Neural progenitor cell (in vitro differentiated cells): ENCODE data around the gene ASB2. TPM values are rescaled to one million over a fixed set of nuclear protein-coding genes. Genes with fewer than 3 reads are reported as not detected.

Source experiments
- DNase-seq: peaks from one replicate; pipeline ENCODE4 v3.0.0-alpha.2; 2016; ENCODE audit warnings: low spot score
- H2AFZ ChIP-seq: fragments of 200-600 bp; sonication (generic); replicated peaks from 2 replicates; pipeline ENCODE4 v1.6.1; 2016; ENCODE audit warnings: antibody characterized with exemption
- H3F3A ChIP-seq: fragments of 200-600 bp; sonication (generic); 2 replicates; pipeline ENCODE4 v1.6.1; 2016; ENCODE audit warnings: antibody characterized with exemption, low read depth
- H3K27ac ChIP-seq: fragments of 200-600 bp; sonication (generic); 2 replicates; pipeline ENCODE4 v1.5.1; 2016; ENCODE audit warnings: mild to moderate bottlenecking
- H3K27me3 ChIP-seq: fragments of 200-600 bp; sonication (generic); 2 replicates; pipeline ENCODE4 v1.6.1; 2016; ENCODE audit warnings: mild to moderate bottlenecking, moderate library complexity
- H3K36me3 ChIP-seq: fragments of 200-600 bp; sonication (generic); 2 replicates; pipeline ENCODE4 v1.5.1; 2016
- H3K4me1 ChIP-seq: fragments of 200-600 bp; sonication (generic); 2 replicates; pipeline ENCODE4 v1.6.1; 2016; ENCODE audit warnings: mixed run types
- H3K4me2 ChIP-seq: fragments of 200-600 bp; sonication (generic); 2 replicates; pipeline ENCODE4 v1.6.1; 2016
- H3K4me3 ChIP-seq: fragments of 200-600 bp; sonication (generic); 2 replicates; pipeline ENCODE4 v1.5.1; 2016
- H3K79me2 ChIP-seq: fragments of 200-600 bp; sonication (generic); 2 replicates; pipeline ENCODE4 v1.6.1; 2016; ENCODE audit warnings: low read depth
- H3K9ac ChIP-seq: fragments of 200-600 bp; sonication (generic); 2 replicates; pipeline ENCODE4 v1.6.1; 2016
- H3K9me3 ChIP-seq: fragments of 200-600 bp; sonication (generic); 2 replicates; pipeline ENCODE4 v1.5.1; 2016; ENCODE audit warnings: low read depth
- H4K20me1 ChIP-seq: fragments of 200-600 bp; sonication (generic); 2 replicates; pipeline ENCODE4 v1.6.1; 2016; ENCODE audit warnings: low read depth
- H3K27ac Mint-ChIP-seq: 3 replicates; pipeline ENCODE4 v1.8.0; 2021; ENCODE audit warnings: mixed read lengths
- H3K27me3 Mint-ChIP-seq: 2 replicates; pipeline ENCODE4 v1.8.0; 2022; ENCODE audit warnings: low read depth, mild to moderate bottlenecking, inconsistent platforms, moderate library complexity, mixed read lengths; ENCODE audit not compliant: insufficient read depth
- H3K36me3 Mint-ChIP-seq: 3 replicates; pipeline ENCODE4 v1.8.0; 2021; ENCODE audit warnings: mixed read lengths
- H3K4me1 Mint-ChIP-seq: 3 replicates; pipeline ENCODE4 v1.8.0; 2021; ENCODE audit warnings: mixed read lengths
- H3K4me3 Mint-ChIP-seq: 3 replicates; pipeline ENCODE4 v1.8.0; 2021; ENCODE audit warnings: mild to moderate bottlenecking, moderate library complexity, mixed read lengths
- H3K9me3 Mint-ChIP-seq: 3 replicates; pipeline ENCODE4 v1.8.0; 2020; ENCODE audit warnings: mixed read lengths
- CTCF ChIP-seq: fragments of 200-600 bp; sonication (generic); IDR thresholded peaks from 2 replicates; pipeline ENCODE4 v1.5.1; 2017; ENCODE audit warnings: antibody characterized with exemption, mild to moderate bottlenecking
- EZH2 ChIP-seq: fragments of 200-600 bp; sonication (generic); IDR thresholded peaks from 2 replicates; pipeline ENCODE4 v1.6.1; 2017; ENCODE audit warnings: antibody characterized with exemption, mild to moderate bottlenecking, moderate library complexity
- EZH2phosphoT487 ChIP-seq: fragments of 200-600 bp; sonication (generic); IDR thresholded peaks from 2 replicates; pipeline ENCODE4 v1.6.1; 2017; ENCODE audit warnings: antibody characterized with exemption
- total RNA-seq: library from RNA; depleted of rRNA; stranded (reverse); fragments of >200 nt; gene quantifications from 2 replicates; pipeline ENCODE4 v1.2.3, GENCODE V29; 2015; ENCODE audit warnings: low replicate concordance

ASB2 gene
- total RNA-seq, 1 donor from 2014 or later, result not detected

GRCh38 chr14:93947282-93947681 lies 29.1 kb downstream of the ASB2 start:
- Mint-ChIP-seq H3K27me3 (peaks cover 5% of the 10 kb centered on the region), H3K9me3 (no peaks in the 10 kb centered on the region), H3K4me1 (peaks cover 56% of the 10 kb centered on the region), H3K4me3 (no peak overlapping the region), H3K27ac (no peak overlapping the region), H3K36me3 (no peaks in the 10 kb centered on the region)
- Histone ChIP-seq H3K27me3 (no peaks in the 10 kb centered on the region), H3K36me3 (no peaks in the 10 kb centered on the region), H3K9me3 (no peaks in the 10 kb centered on the region), H3K79me2 (no peaks in the 10 kb centered on the region), H3K4me2 (no peak overlapping the region), H3K4me3 (no peak overlapping the region), H3K9ac (no peak overlapping the region), H3F3A (no peaks in the 10 kb centered on the region), H4K20me1 (no peaks in the 10 kb centered on the region), H2AFZ (no peak overlapping the region), H3K27ac (no peak overlapping the region), H3K4me1 (no peaks in the 10 kb centered on the region)
- TF ChIP-seq EZH2phosphoT487 (no peak), EZH2 (no peak), CTCF (no peak)
- DNase-seq, result no peak

- Histone ChIP-seq H3F3A (no peaks in the 10 kb centered on the region), H3K79me2 (no peaks in the 10 kb centered on the region), H3K4me3 (no peak overlapping the region), H3K4me2 (no peak overlapping the region), H3K27ac (no peak overlapping the region), H3K9me3 (no peaks in the 10 kb centered on the region), H3K36me3 (no peaks in the 10 kb centered on the region), H3K27me3 (no peaks in the 10 kb centered on the region), H3K4me1 (no peaks in the 10 kb centered on the region), H4K20me1 (no peaks in the 10 kb centered on the region), H3K9ac (no peak overlapping the region), H2AFZ (no peak overlapping the region)
- DNase-seq, result no peak
- H3K27ac Mint-ChIP-seq, result no peak overlapping the region
- H3K4me1 Mint-ChIP-seq, result peaks cover 63% of the 10 kb centered on the region
- no peaks in the 10 kb centered on the region for H3K36me3 Mint-ChIP-seq
- TF ChIP-seq CTCF (no peak), EZH2phosphoT487 (no peak), EZH2 (no peak)
- H3K9me3 Mint-ChIP-seq, result no peaks in the 10 kb centered on the region
- H3K27me3 Mint-ChIP-seq, result peaks cover 5% of the 10 kb centered on the region
- H3K4me3 Mint-ChIP-seq, result no peak overlapping the region
These were observed 29.8 kb downstream of the ASB2 start for GRCh38 chr14:93946541-93947090.

GRCh38 chr14:93946104-93946503 lies 30.3 kb downstream of the ASB2 start:
- Histone ChIP-seq H3K9ac (no peak overlapping the region), H3F3A (no peaks in the 10 kb centered on the region), H3K79me2 (no peaks in the 10 kb centered on the region), H4K20me1 (no peaks in the 10 kb centered on the region), H3K27ac (no peak overlapping the region), H3K4me1 (no peaks in the 10 kb centered on the region), H3K27me3 (no peaks in the 10 kb centered on the region), H3K36me3 (no peaks in the 10 kb centered on the region), H2AFZ (no peak overlapping the region), H3K4me2 (no peak overlapping the region), H3K9me3 (no peaks in the 10 kb centered on the region), H3K4me3 (no peak overlapping the region)
- Mint-ChIP-seq H3K27me3 (peaks cover 5% of the 10 kb centered on the region), H3K9me3 (no peaks in the 10 kb centered on the region), H3K36me3 (no peaks in the 10 kb centered on the region), H3K27ac (no peak overlapping the region), H3K4me3 (no peak overlapping the region), H3K4me1 (peaks cover 67% of the 10 kb centered on the region)
- DNase-seq, result no peak
- TF ChIP-seq EZH2 (no peak), CTCF (no peak), EZH2phosphoT487 (no peak)
